HG03045 (cell line): Measurements from ENCODE around the gene AP3B1.

ENCODE experiments used
- ATAC-seq: cut with Tn5 transposase; IDR thresholded peaks from one replicate; pipeline ENCODE4 v1.9.1; 2021; ENCODE audit warnings: mild to moderate bottlenecking, moderate library complexity; ENCODE audit not compliant: unreplicated experiment

The AP3B1 gene, protein sequence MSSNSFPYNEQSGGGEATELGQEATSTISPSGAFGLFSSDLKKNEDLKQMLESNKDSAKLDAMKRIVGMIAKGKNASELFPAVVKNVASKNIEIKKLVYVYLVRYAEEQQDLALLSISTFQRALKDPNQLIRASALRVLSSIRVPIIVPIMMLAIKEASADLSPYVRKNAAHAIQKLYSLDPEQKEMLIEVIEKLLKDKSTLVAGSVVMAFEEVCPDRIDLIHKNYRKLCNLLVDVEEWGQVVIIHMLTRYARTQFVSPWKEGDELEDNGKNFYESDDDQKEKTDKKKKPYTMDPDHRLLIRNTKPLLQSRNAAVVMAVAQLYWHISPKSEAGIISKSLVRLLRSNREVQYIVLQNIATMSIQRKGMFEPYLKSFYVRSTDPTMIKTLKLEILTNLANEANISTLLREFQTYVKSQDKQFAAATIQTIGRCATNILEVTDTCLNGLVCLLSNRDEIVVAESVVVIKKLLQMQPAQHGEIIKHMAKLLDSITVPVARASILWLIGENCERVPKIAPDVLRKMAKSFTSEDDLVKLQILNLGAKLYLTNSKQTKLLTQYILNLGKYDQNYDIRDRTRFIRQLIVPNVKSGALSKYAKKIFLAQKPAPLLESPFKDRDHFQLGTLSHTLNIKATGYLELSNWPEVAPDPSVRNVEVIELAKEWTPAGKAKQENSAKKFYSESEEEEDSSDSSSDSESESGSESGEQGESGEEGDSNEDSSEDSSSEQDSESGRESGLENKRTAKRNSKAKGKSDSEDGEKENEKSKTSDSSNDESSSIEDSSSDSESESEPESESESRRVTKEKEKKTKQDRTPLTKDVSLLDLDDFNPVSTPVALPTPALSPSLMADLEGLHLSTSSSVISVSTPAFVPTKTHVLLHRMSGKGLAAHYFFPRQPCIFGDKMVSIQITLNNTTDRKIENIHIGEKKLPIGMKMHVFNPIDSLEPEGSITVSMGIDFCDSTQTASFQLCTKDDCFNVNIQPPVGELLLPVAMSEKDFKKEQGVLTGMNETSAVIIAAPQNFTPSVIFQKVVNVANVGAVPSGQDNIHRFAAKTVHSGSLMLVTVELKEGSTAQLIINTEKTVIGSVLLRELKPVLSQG

DNA sequence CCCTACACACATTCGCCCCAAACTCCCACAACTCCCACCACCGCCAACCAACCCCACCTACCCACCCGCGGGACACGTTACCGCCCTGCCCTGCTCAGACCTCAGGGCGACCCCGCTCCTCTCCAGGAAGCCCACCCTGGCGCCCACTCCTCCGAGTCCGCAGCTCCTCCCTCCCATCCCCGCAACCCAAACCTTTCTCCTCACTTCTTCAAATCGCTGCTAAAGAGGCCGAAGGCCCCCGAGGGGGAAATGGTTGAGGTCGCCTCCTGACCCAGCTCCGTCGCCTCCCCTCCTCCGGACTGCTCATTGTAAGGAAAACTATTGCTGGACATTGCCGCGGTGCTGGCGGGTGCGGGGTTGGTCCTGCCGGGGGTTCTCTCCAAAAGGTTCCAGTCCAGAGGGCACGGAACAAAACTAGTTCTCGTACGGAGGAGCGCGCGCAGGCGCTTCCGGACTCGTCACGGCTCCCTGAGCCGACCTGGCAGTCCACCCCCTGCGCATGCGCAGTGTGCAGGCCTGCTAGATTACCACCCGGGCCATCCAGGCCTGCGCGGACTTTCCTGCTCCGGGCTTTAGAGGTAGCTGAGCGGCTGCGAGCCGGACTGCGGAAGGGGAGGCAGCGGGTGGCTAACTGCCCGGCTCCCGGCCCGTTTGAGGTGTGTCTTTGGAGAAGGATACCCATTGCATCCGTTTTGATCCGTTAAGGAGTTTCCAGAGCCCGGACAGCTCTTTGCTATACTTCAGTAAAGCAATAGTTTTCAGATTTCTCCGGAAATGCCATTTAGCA is at the start of gene AP3B1:
AP3B1 (minus strand) TSS at position 451 of the 787 bp plus-strand sequence; CDS start at position 332, 119 bp downstream.
- peak; percentile 91 for ATAC-seq

DNA sequence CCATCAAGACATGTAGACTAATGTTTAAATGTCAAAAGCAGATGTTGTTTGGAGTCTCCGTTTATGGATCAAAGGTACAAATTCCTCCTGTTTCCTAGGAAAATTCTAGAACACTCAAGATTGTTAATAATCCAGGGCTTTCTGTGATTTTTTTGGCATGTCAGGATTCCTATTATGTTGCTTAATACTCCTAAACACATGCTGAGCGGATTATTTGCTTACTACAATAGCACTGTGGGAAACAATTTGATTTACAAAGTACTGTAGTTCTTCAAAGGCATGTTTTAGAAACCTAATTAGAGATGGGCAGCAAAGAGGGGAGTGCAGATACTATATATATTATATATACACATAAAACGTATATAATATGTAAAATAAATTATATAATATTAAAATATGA is 46.9 kb upstream of the AP3B1 start:
- no peak for ATAC-seq

DNA sequence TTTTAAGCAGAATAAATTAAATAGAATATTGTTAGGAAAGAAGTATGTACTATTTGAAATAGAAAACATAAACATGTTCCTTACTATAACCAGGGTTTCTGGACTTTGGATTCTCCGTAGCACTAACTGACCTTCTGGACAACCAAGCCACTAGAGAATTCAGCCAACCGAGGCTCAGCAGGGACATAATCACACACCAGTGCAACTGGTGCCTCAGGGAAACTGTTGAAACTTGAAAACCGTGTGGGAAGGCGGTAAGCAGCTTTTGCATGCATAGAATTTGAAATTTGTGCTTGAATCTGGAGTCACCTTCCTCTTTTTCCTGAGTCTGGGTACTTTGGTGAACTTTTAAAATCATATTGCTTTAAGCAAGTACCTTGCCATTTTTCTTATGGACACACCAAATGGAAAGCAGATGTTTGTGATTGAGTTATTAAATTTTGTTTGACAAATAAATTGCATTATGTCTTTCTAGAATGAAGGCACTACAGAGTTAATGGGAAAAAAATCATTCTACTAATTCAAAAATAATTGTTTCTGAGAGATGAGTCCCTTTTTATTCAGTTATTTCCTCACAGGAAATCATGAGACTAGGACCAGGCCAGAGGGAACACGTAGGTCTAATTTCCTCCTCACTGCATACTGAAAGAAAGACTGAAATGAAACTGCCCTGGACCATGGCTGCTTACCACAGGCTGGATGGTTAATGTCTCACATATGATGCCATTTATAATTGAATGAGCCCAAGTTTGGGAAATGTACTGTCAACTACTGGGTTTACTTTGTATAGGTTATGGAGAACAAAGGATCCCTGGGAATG is 45.3 kb upstream of the AP3B1 start:
- ATAC-seq: no peak

DNA sequence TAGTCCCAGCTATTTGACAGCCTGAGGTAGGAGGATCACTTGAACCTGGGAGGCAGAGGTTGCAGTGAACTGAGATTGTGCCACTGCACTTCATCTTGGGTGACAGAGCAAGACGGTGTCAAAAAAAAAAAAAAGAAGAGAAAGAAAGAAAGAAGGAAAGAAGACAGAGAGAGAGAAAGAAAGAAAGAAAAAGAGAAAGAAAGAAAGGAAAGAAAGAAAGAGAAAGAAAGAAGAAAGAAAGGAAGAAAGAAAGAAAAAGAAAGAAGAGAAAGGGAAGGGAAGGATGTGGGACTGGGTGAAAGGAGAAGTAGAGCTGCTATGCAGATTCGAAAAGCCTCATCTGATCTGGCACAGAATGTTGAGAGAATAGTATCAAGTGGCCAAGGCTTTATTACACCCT is 42.2 kb upstream of the AP3B1 start:
- ATAC-seq: no peak

DNA sequence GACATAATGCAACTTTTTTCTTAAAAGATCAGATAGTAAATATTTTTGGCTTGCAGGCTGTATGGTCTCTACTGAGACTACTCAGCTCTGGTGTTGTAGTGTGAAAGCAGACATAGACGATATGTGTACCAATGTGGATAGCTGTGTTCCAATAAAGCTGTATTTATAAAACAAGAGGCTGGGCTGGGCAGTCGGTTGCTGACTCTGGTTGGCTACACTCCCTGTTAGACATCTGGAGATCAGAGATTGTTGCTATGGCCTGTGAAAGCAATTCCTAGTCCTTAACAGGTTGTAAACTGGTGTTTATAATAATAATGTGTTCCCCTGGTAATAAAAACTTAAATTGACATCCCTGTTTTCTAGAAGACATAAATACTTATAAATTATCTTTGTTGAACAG is 41.5 kb upstream of the AP3B1 start:
- ATAC-seq: no peak

DNA sequence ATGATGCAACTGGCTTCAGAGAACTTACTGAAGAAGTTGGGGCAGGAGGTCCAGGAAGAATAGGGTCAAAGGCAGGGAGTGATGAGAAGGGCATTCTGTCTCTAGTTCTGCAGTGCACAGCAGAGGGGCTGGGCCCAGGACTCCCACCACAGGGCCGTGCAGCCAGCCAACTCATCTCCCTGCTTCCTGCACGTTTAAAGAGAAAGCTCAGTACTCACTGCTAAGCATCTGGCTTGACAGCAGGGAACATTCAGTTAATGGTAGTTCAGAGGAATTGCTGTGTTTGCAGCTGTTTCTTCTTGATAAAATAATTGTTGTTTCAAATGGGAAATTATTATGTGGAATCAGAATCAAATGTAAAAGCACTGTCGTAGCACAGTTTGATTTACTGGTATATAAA is 40.3 kb upstream of the AP3B1 start:
- ATAC-seq: no peak

DNA sequence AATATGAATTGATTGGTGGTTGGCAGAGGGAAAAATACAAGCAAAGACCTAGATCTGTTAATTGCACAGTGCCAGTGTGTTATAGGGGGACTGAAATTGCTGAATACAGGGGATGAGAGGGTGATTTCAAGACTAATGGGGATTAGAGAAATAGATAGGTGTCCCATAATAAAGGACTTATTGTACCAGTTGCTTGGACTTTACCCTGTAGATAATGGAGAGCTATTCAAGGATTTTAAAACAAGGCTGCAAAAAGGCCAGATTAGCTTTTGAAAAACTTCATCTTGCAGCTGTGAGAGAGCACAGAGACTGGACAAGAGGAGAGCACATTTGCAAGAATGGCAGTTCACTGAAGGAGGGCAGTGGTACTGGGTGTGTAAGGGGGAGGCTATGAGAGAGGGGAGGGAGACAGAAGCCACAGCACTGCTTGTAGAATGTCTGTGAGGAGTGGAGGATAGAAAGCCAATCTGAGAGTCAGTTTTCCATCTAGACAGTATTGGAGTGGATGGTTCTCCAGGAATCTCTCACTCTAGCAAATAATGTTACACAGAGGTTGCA is 37.1 kb upstream of the AP3B1 start:
- no peak for ATAC-seq

DNA sequence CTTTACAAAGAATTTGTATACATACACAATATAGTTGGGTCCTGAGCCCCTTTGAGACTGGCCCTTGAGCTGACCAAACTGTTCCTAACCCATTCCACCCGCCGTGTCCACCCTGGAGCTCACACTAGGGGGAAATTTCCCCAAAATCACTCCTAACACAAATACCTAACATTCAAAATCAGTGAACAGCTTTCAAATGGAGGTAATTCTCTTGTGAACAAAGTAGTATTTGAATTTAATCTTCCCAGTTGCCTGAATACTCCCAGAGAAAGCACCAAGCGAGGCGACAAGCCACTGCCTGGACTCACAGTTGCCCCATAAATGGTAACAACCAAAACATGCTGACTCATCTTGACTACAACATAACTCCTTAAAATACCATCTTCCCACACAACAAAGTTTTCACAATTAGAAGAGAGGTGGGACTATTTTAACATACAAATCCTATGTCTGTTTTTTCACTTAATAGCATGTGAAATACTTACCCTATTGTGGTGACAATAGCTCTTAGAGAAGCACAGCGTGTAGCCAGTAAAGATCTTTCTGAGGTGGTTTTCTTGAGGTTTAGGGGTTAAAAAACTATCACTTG is 34.2 kb upstream of the AP3B1 start:
- no peak for ATAC-seq

DNA sequence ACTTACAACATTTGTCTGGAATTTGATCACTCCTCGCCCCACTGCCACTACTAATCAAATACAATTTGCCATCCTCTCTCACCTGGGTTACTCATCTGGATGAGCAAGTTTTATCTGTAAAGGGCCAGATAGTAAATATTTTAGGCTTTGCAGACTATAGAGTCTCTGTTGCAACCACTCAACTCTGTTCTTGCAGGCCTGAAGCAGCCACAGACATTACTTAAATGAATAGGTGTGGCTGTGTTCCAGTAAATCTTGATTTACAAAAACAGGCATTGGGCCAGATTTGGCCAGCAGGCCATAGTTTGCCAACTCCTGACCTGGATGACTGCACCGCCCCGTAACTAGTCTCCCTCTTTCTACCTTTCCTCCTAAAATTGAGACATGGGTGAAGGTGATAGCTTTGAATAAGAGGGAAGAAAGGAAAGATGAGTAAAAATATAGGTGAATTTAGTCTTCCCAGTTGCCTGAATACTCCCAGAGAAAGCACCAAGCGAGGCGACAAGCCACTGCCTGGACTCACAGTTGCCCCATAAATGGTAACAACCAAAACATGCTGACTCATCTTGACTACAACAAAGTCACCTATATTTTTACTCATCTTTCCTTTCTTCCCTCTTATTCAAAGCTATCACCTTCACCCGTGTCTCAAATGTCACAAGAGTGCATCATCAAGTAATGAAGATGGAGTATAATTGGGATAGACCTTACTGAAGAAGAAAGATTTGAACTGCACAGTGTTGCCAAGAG is 33.4 kb upstream of the AP3B1 start:
- ATAC-seq: no peak

DNA sequence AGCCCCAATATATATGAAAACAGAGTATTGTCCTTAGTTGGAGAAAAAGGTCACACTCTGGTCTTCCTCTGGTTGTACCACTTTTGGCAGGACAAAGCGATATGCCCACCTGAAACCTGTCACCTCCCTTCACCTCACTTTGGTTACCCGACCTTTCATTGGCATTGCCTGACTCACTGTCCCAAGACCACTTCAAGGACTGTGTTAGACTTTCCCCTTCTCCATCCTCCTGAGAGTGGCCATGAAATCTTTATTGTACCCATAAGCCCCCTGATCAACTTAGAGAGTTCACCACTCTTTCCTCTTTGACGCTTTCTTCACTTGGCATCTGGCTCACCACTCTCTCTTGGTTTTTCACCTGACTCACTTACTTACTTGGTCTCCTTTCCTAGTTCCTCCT is 32.4 kb upstream of the AP3B1 start:
- no peak for ATAC-seq

DNA sequence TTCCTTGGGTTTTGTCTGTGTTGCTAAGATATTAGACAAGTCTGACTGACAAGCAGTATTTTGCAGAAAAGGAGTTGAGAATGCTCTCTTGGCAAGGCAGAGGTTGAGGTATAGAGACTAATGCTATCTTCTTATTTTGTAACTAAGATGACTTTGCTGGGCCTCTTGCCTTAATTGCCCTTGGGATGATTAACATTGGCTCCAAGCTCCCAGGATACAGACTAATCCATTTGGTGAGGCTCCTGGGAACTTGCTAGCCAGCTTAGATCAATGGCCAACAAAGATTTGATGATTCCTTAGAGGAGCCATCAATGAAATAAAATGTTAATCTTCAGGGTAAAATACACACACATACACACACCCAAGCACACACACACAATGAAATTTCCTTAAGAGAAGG is 28.7 kb upstream of the AP3B1 start:
- ATAC-seq: no peak

DNA sequence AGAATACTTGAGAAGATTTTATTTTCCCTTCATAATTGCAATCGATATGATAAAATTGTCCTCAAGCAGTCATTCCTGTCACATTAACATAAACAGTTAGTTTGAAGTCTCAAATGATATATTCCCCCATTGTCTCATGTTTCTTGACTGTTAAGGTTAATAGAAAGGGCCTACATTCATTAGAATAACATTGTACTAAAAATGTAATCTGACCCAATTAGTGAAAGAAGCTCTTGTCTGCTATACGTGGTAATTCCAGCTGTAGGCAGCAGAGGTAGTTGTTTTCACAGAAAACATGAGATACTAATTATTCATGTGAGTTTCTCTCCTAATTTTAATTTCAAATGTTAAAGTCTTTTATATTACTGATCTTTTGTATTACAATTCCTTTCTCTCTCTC is 25.9 kb upstream of the AP3B1 start:
- no peak for ATAC-seq

DNA sequence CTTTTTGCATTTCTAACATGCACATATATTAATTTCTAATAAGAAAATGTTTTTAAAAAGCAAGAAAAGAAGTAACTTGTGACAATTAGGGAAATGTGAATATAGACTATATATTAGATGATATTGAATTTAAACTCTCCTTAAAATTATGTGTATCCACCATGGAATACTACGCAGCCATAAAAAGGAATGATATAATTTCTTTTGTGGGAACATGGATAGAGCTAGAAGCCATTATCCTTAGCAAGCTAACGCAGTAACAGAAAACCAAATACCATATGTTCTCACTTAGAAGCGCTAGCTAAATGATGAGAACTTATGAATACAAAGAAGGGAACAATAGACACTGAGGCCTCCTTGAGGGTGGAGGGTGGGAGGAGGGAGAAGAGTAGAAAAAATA is 23.8 kb upstream of the AP3B1 start:
- ATAC-seq: no peak

DNA sequence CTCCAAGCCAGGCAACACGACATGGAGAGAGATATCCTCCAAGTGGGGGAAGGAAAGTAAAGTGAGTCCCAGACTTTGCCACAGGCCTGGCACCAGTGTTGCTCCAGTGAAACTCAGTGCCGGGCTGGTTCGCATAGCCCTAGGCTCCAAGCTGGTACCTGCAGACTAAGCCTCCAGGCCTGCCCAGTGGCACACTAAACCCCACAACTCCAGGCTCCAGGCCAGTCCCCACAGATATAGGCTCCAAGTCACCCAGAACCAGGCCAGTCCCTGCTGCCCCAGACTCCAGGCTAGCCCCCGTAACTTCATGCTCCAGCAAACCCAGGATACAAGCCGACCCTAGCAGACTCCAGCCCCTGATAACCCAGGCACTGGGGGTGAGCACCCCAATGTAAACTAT is 23.0 kb upstream of the AP3B1 start:
- no peak for ATAC-seq

DNA sequence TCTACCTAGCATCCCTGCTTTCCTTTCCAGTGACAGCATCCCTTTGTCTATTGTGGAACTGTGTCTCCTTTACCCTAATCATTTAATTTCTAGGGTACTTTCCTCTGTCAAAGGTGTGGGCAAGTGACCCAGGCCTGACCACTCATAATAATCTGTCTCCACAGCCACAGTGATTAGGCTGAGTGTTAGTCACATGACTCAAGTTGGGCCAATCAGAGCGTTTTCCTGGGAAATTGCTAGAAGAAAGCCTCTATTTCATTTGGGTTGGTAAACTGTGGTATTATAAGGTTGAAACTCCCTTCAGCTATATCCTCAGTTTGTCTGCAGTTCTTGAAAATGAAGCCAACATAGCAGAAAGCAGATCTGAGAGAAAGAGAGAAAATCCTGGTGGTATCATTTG is 14.2 kb upstream of the AP3B1 start:
- no peak for ATAC-seq

DNA sequence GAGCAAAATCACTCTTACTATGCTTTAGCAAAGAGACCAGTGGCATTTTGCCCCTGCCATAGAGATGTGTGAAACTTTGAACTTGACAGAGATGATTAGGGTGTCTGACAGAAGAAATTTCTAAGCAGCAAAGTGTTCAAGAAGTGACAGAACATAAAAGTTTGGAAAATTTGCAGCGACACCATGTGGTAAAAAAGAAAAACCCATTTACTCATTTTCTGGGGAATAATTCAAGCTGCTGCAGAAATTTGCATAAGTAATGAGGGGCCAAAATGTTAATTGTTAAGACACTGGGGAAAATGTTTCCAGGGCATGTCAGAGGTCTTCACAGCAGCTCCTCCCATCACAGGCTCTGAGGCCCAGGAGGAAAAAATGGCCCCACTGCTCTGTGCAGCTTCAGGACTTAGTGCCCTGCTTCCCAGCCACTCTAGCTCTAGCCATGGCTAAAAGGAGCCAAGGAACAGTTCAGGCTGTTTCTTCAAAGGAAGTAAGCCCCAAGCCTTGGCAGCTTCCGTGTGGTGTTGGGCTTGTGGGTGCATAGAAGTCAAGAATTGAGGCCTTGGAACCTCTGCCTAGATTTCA is 6.1 kb upstream of the AP3B1 start:
- no peak for ATAC-seq

DNA sequence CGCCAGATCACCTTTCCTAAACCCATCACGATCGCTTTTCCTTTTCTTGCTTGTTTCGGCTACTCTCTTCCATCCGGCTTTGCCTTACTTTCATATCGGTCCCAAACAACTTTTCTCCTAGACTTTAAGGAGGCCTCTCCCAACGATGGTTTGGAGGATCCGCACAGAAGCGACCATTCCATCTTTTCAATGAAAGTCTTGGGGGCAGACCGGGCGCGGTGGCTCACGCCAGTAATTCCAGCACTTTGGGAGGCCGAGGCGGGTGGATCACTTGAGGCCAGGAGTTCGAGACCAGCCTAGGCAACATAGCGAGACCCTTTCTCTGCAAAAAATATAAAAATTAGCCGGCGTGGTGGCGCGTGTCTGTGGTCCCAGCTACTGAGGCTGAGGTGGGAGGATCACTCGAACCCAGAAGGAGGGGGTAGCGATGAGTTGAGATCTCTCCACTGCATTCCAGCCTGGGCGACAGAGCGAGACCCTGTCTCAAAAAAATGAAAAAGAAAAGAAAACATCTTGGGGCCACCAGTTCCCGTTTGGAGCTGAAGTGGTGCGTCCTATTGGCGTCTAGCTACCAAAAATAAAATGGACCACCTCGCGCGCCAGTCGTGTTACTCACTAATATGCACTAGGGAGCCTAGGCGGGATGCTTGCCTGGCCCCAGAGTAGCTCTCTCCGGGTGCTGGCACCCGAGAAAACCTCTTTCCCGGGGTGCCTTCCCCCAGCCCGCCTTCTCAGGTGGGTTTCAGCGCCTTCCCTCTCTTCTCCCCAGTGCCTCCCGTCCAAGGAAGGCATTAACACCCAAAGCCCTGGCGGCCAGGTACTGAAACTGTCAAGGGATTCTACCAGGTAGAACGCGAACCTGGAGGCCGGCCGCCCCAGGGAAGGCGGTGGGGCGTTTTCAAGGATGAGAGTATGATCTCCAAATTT is 800 bp upstream of the AP3B1 start:
- ATAC-seq: no peak
